Dermis blood vessel endothelial cell (primary cell): Measurements from ENCODE around the gene SYTL3. TPM values are rescaled to one million over a fixed set of nuclear protein-coding genes. Genes with fewer than 3 reads are reported as not detected.
A peak's percentile ranks its signal among the peaks of the same experiment; 100 is the strongest.
"Not testable (repeated sequence)": the region's sequence is repeated elsewhere in the genome, so short reads cannot be mapped to it uniquely, and the experiment has no call there.

Experiments used
- DNase-seq: peaks from one replicate; pipeline ENCODE4 v3.0.0; 2010
- total RNA-seq: library from RNA; depleted of rRNA; stranded (reverse); fragments of >200 nt; gene quantifications from 2 replicates; pipeline ENCODE4 v1.2.3, GENCODE V29; 2014

The SYTL3 gene
- total RNA-seq, 1 donor from 2014 or later, result 0.85 TPM

- no peak for DNase-seq
These were observed 27.9 kb upstream of the SYTL3 start for GRCh38 chr6:158621694-158622544.

- DNase-seq, result no peak
These were observed 27.2 kb upstream of the SYTL3 start for GRCh38 chr6:158622545-158623190.

DNA sequence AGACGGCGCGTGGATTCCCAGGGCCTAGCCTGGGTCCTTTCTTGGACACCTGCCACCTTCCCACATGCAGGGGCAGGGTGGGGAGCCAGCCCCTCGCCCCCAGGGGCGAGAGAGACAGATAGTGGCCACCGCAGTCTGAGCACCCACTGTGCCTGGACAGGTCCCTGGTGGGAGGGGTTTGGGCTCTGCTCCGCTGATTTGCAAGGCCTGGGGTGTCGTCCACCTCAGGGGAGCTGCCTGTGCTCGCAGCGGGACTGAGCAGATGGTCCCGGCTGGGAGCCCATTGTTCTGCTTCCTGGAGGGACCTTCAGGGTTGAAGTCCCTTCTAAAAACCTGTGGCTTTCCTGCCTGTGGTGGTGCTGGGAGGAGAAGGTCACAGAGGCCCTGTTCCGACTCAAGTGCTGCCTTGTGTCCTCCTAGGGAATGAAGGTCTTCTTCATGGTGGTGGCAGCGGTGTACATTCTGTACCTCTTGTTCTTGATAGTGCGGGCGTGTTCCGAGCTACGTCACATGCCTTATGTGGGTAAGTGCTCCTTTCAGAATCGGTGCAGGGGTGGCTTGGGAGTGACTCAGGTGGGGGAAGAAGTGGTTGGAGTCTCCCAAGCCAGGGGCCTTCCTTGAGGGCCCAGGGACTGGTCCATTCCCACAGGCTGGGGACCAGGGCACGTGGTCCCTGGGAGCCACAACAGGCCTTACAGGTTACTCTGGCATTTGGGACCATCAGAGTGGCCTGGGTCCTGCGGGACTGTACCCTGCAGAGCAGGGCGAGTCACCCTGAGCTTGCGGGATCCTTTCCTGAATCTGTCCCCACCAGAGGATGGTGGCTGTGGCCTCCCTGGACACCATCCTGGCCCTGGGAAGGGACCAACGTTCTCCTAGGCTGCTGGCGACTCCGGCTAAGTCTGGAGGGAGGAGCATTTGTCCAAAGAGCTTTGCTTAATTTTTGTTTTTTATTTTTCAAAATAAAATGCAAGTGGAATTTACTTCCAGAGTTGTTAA is 24.9 kb upstream of the SYTL3 start:
- DNase-seq, result no peak

- no peak for DNase-seq
These were observed 24.0 kb upstream of the SYTL3 start for GRCh38 chr6:158625881-158626305.

DNA sequence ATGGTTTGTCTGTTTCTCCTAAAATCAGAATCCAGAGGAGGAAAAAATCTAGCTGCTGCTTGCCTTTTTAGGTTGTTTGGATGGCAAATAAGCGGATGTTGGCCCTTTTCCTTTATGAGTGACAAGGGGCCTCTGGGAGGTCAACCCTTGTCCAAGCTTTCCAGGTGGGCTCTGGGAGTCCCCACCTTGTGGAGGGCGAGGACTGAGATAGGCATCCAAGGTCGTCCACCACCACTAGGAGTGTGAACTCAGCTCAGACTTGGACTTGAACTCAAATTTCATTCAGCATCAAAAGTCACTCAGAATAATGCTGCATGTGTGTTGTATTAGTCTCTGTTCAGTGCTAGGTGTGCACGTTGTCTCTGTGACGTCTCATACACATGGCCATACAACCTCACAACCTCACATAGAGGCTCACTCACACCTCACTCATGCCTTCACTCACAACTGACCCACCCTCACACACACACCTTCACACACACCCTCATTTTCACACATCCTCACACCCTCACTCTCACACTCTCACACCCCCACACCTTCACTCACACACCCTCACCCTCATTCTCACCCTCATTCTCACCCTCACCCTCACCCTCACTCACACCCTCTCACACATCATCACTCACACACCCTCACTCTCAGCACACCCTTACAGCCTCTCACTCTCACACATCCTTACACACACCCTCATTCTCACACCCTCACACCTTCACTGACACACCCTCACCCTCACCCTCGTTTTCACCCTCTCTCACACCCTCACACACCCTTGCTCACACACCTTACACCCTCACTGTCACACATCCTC is 23.3 kb upstream of the SYTL3 start:
- DNase-seq, result no peak

- DNase-seq, result no peak
These were observed 22.5 kb upstream of the SYTL3 start for GRCh38 chr6:158627168-158627939.

DNA sequence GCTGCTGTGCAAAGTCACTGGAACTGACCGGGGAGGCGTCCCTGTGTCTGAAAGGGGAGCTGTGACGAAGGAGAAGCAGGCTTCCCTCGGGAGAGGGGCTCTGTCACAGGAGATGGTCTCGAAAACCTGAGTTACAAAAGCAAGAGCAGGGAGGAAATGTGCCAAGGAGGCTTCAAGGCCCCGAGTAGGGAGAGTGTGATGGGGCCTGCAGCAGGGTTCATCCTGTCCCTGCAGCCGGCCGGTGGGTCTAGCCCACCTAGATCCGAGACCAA is 22.0 kb upstream of the SYTL3 start:
- no peak for DNase-seq

DNA sequence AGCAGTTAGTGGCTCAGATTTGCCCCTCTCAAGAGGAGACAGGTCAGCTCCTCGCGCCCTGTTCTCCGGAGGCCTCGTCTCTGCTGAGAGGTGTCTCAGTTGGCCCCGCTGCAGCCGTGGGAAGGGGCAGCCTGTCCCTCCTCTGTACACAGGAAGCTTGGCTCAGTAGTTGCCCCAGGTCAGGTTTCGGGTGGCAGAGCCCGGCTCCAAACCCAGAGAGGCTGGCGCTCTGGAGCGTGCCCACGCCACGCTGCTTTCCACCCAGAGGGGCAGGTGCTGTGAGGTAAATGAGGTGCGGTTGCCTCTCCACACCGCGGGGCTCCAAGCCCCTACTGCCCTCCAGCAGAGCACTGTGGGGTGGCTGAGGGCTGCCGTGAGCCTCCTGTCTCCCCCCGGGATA is 21.3 kb upstream of the SYTL3 start:
- no peak for DNase-seq

DNA sequence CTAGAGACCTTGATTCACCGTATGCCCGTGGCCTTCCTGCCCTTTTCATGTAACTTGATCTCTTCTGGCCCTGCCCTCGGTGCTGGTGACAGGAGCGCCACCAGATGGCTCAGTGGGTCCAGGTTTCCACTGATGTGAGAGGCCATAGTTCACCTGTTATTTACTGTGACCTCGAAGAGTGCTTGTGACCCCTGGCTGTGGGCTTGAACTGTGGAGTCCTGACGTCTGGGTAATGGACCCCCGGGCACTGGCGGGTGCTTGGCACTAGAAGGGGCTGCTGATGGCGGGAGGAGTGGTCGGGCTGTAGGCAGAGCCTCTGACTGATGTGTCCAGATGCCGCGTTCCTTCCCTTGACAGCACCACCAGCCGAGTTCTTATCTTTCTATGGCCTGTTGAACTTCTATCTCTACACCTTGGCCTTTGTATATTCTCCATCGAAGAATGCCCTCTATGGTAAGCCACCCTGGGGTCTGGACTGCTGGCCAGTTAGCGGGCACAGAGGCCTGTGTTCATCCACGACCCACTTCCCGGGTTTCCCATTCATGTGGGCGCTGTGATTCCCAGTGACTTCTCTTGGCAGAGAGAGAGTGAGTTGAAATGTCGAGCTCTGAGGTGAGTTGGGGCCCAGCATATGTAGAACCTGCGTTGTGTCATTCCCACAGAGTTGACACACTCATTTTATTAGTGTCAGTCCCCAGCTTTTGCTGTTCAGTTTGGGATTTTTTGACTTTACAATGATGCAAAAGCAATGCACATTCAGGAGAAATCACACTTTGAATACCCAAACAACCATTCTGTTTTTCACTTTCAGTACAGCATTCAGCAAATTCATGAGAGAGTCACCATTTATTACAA is 20.3 kb upstream of the SYTL3 start:
- DNase-seq, result no peak

- peak; percentile 32 for DNase-seq
These were observed 18.8 kb upstream of the SYTL3 start for GRCh38 chr6:158630938-158631616.

- peak; percentile 92 for DNase-seq
These were observed 17.9 kb upstream of the SYTL3 start for GRCh38 chr6:158631678-158632537.

DNA sequence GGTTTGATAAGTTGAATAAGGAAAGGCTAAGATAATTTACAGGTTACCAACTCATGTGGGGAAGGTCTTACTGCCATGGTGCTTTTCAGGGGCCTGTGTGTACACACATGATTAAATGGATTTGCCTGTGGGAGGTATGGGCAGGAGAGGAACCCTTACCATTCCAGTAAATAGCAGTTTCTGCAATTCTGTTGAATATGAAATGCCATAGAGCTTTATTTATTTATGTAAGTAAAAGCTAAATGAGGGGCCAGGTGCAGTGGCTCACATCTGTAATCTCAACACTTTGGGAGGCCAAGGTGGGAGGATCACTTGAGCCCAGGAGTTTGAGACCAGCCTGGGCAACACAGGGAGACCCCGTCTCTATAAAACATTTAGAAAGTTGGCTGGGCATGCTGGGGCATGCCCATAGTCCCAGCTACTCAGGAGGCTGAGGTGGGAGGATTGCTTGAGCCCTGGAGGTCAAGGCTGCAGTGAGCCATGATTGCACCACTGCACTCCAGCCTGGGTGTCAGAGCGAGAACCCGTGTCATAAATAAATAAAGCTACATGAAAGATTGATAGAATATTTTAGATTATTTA is 17.2 kb upstream of the SYTL3 start:
- not testable (repeated sequence) for DNase-seq

DNA sequence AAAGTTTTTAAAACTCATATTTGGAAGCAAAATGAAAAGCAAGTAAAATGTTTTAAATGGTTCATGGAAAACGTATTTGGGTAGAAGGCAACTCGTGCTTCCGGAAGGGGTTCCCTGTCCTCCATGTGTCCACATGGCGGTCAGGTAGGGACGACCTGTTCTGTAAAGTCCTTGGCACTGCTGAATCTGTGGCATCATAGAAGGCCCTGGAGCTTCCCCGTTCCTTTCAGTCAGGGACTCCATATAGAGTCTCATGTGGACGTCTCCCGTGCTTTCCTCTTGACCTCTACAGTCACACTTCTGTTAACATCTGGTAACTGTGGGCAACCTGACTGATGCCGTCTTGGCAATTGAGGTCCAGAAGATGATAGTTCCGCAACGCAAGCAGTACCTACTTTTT is 16.7 kb upstream of the SYTL3 start:
- no peak for DNase-seq

DNA sequence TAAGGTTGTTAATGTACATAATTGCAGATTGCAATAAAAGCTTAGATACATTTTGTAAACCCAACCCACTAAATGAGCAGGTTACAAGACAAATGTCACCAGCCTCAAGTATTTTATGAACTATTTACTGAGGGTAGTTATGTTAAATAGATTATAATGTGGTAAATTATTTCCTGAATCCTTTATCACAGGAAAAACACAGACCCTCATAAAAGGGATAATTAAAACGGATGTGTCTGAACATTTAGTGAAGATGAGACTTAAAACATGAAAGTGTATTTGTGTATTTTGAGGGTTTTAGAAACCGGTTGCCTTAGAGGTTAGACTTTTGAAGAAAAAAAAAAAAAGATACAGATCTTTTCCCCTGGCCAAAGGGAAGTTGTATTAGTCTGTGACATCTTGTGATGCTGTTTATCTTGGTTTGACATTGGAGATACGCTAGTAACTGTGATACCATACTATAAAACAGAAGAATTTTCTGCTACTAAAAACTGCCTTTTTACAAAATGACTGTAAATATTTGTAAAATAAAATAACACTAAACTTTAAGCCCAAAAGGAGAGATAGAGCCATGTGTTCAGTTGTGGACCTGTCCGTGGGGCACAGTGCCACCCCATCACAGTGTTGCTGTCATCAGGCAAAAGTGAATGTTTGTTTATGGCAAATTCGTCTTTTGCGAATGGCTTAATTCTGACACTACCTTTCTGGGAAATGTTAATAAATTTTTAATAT is 15.0 kb upstream of the SYTL3 start:
- DNase-seq, result no peak

- no peak for DNase-seq
These were observed 14.3 kb upstream of the SYTL3 start for GRCh38 chr6:158635427-158636073.

DNA sequence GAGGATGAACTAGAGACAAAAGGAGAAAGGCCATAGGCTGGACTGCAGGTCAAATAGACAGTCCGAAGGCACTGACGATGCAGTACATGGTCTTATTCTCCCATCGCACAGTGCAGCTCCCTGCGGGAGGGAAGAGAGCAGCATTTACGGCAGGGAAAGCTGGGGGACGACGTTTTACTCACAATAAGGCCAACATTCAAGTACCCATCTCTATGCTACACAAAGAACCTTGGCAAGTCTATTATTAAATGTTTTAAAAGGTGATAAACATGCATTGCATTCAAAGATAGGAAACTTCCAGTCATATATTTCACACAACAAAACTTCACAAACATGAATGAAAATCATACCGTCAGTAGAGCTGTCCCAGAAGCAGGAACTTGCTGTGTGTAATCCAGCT is 13.1 kb upstream of the SYTL3 start:
- DNase-seq, result no peak

DNA sequence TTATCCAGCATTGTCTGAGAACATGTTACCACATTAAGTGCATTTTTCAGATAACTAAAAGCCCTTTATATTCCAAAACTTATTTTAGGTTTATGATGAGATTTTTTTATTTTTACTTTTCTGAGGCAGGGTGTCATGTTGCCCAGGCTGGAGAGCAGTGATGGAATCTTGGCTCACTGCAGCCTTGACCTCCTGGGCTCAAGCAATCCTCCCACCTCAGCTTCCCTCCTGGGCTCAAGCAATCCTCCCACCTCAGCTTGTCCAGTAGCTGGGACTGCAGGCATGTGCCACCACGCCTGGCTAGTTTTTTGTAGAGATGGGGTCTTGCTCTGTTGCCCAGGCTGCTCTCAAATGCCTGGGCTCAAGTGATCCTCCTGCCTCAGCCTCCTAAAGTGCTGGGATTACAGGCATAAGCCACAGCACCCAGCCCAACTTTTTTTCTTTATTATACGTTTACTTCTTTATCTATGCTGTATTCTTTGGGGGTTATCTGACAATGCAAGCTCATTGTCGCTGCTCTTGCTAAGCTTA is 11.5 kb upstream of the SYTL3 start:
- no peak for DNase-seq
